SK-N-MC (cell line): Measurements from ENCODE around the gene RAD51D.

ENCODE experiments used
- EZH2 ChIP-seq: fragments of 200-600 bp; sonication (generic); IDR thresholded peaks from one replicate; pipeline ENCODE4 v1.6.1; 2017; ENCODE audit warnings: antibody characterized with exemption
- FOXP2 ChIP-seq: optimal IDR thresholded peaks from 2 replicates; pipeline ENCODE3; 2011; ENCODE audit warnings: mild to moderate bottlenecking, moderate library complexity; ENCODE audit not compliant: insufficient read depth; ENCODE audit errors: extremely low read length, control extremely low read depth
- POLR2AphosphoS5 ChIP-seq: IDR thresholded peaks from 2 replicates; pipeline ENCODE4 v1.6.1; 2012; ENCODE audit warnings: mild to moderate bottlenecking, low read depth, low read length, borderline replicate concordance

DNA sequence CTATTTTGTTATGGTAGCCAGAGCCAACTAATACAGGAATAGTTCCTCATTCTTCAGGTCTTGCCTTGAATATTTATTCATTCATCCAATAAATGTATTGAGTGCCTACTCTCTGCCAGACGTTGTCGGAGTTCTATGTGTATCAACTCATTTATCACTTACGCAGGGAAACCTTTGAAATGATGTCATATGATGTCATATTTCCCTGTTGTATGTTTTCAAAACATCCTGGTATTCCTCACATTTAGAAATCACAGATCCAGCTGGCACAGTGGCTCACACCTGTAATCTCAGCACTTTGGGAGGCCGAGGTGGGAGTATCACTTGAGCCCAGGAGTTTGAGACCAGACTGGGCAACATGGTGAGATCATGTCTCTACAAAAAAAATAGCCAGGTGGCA is 25.2 kb upstream of the RAD51D start:
- TF ChIP-seq EZH2 (no peak), POLR2AphosphoS5 (no peak), FOXP2 (no peak)
